Fibroblast of skin of right biceps (primary cell): Measurements from ENCODE around the gene CES5A.
"Not testable (repeated sequence)": the region's sequence is repeated elsewhere in the genome, so short reads cannot be mapped to it uniquely, and the experiment has no call there.

Experiments used
- DNase-seq: peaks from one replicate; pipeline ENCODE4 v3.0.0-alpha.2; 2013

Gene CES5A

GRCh38 chr16:55875273-55875672 lies at the start of gene CES5A:
TSS of gene CES5A (minus strand) at chr16:55875373. CDS start at chr16:55875221, 152 bp downstream.
- peak; percentile 4 for DNase-seq

GRCh38 chr16:55922662-55923061 lies 47.5 kb upstream of the CES5A start:
- no peak for DNase-seq

GRCh38 chr16:55917373-55918160 lies 42.4 kb upstream of the CES5A start:
- no peak for DNase-seq

- DNase-seq: no peak
These were observed 40.1 kb upstream of the CES5A start for GRCh38 chr16:55915096-55915827.

- no peak for DNase-seq
These were observed 39.2 kb upstream of the CES5A start for GRCh38 chr16:55914383-55914782.

GRCh38 chr16:55913716-55914115 lies 38.5 kb upstream of the CES5A start:
- no peak for DNase-seq

GRCh38 chr16:55913121-55913520 lies 37.9 kb upstream of the CES5A start:
- not testable (repeated sequence) for DNase-seq

- DNase-seq: no peak
These were observed 36.8 kb upstream of the CES5A start for GRCh38 chr16:55912022-55912421.

- no peak for DNase-seq
These were observed 36.4 kb upstream of the CES5A start for GRCh38 chr16:55911616-55912015.

- no peak for DNase-seq
These were observed 34.7 kb upstream of the CES5A start for GRCh38 chr16:55909876-55910275.

GRCh38 chr16:55908641-55909040 lies 33.5 kb upstream of the CES5A start:
- DNase-seq: no peak

GRCh38 chr16:55907661-55908060 lies 32.5 kb upstream of the CES5A start:
- DNase-seq: no peak

- no peak for DNase-seq
These were observed 30.9 kb upstream of the CES5A start for GRCh38 chr16:55906123-55906522.

GRCh38 chr16:55905651-55906050 lies 30.5 kb upstream of the CES5A start:
- DNase-seq: no peak

- no peak for DNase-seq
These were observed 26.5 kb upstream of the CES5A start for GRCh38 chr16:55901566-55902217.

GRCh38 chr16:55900616-55901393 lies 25.6 kb upstream of the CES5A start:
- DNase-seq: no peak

GRCh38 chr16:55899857-55900256 lies 24.7 kb upstream of the CES5A start:
- no peak for DNase-seq

GRCh38 chr16:55898592-55898991 lies 23.4 kb upstream of the CES5A start:
- DNase-seq: no peak

- DNase-seq: no peak
These were observed 17.6 kb upstream of the CES5A start for GRCh38 chr16:55892821-55893220.

GRCh38 chr16:55889518-55889917 lies 14.3 kb upstream of the CES5A start:
- DNase-seq: no peak

GRCh38 chr16:55888546-55888945 lies 13.4 kb upstream of the CES5A start:
- no peak for DNase-seq

- DNase-seq: peak; percentile 69
These were observed 1.7 kb upstream of the CES5A start for GRCh38 chr16:55876854-55877253.

- DNase-seq: no peak
These were observed 2.1 kb downstream of the CES5A start for GRCh38 chr16:55873122-55873521.
